GM18870 (cell line): ENCODE results near the gene NRARP.

Experiments used
- ATAC-seq: cut with Tn5 transposase; IDR thresholded peaks from one replicate; pipeline ENCODE4 v1.9.1; 2021; ENCODE audit warnings: moderate library complexity; ENCODE audit not compliant: unreplicated experiment

Gene NRARP

GRCh38 chr9:137311986-137312851, 10.1 kb upstream of the NRARP start:
- no peak for ATAC-seq

DNA sequence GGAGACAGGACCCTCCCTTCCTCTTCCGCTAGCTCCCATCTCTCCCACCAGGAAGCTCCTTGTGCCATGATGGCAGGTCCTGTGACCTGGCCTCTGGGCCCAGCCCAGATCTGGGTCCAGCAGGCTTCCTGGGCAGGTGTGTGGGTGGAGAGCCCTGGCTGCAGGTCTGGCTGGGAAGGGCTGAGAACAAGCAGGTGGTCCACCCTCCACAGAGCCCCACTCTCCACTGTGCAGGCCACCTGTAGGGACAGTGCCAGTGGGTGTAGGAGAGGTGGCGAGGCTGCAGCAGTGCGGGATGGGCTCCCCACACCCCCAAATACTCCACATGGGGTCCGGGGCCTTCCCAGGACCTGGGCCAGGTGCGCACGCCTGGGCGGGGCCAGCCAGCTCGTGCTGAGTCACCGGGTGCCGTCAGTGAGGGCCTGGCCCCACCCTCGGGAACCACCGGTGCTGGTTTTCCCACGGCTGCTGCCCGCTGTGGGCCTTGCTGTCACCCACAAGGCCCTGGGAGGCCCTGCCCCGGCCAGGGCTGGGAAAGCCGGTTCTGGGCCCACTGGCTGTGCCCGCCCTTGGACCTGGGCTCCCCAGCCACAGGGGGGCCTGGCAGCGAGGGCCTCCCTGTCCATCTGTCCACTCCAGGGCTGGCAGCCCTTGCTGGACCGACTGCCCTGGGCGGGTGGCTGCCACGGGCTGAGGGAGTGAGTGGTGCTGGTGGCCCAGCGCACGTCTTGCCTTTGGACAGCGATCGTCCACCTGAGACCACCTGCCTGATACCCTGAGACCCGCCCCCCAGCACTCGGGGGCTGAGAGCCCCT, 9.3 kb upstream of the NRARP start:
- ATAC-seq, result no peak

GRCh38 chr9:137310189-137311052, 8.3 kb upstream of the NRARP start:
- ATAC-seq, result no peak

- ATAC-seq, result no peak
Measured at GRCh38 chr9:137309368-137310188, 7.5 kb upstream of the NRARP start.

DNA sequence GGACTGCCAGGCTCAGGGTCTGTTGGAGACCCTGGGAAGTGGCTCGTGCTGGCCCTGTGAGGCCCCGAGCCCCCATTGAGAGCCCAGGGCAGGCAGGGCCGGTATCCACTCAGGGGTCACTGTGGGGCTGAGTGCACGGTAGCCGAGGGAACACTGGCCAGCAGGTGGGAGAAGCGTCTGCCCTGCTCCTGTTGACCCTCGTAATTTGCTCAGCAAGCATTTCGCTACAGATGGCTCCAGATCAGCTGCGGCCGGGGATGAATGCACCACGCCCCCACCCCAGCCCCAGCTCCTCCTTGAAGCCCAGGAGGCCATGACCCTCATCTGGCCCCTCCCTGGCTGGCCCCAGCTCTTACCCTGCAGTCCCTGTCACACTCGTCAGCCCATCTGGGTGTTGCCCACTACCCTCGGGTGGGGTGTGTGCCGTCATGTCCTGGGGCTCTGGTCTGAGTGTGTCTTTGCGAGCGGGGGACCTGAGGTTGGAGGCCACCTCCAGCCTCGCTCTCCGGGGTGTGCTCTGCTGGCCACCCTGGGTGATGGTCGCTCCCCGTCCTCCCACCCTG, 6.1 kb upstream of the NRARP start:
- ATAC-seq, result no peak

GRCh38 chr9:137307255-137308056, 5.4 kb upstream of the NRARP start:
- no peak for ATAC-seq

DNA sequence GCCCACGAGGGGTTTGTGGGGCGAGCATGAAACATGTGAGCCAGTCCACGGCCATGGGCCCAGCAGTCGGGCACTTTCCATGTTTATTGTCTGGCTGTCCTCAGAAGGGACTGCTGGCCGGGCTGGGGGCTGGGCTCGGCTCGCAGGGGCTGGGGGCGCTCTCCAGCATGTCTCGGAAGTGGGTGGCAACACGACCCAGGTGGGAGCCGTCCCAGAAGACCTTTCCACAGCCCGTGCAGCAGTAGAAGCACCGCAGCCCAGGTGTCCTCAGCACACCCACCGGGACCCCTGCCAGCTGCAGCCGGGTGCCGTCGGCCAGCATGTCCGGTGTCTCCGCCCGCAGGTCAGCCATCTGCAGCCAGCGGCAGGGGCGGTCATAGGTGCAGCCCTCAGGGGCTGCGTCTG, 4.8 kb upstream of the NRARP start:
- ATAC-seq, result no peak

DNA sequence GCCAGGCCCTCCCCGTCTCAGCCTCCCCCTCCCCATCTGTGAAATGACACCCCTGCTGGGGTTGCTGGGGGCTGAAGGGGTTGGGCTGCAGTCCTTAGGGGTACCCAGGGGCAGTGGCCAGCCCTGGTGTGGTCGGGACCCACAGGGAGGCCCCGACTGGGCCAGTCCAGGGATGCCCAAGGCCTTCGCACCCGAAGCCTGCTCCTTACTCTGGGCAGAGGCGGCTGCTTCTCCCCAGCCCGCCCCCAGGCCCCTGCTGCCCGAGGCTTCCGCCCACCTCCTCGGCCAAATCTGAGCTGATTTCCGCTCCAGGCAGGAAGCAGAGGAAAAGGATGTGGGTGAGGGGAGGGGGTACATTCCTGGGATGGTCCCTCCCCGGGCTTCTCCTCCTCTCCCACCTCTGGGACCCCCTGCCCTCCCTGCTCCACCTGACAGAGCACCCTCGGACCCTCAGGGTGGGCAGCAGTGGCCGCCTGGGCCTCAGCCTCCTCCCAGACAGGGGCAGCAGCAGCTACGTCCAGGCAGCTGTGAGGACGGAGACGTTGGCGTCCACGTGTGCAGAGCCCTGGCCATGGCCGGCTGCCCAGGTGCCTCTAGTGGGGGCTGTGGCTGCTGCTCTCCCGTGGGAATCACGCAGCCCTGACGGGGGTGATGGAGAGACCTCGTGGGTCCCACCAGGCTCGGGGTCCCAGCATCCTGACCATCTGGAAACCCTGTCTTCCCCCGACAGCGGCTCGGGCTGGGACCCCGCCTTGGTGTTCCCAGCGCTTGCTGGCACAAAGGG, 4.2 kb upstream of the NRARP start:
- ATAC-seq, result no peak

DNA sequence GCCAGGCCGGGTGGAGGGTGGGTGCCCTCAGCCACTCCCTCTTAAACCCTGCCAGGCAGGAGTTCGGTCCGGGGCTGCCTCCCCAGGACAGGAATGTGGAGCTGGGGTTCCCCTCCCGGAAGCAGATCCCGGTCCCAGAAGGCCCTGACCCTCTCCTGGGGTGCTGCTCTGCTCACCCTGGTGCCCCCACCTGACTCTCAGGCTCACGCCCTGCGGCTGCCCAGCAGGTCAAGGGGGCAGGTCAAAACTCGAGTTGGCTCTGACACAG, 3.7 kb upstream of the NRARP start:
- ATAC-seq, result no peak

GRCh38 chr9:137305060-137305797, 3.2 kb upstream of the NRARP start:
- no peak for ATAC-seq

GRCh38 chr9:137304383-137305059, 2.5 kb upstream of the NRARP start:
- ATAC-seq, result no peak

DNA sequence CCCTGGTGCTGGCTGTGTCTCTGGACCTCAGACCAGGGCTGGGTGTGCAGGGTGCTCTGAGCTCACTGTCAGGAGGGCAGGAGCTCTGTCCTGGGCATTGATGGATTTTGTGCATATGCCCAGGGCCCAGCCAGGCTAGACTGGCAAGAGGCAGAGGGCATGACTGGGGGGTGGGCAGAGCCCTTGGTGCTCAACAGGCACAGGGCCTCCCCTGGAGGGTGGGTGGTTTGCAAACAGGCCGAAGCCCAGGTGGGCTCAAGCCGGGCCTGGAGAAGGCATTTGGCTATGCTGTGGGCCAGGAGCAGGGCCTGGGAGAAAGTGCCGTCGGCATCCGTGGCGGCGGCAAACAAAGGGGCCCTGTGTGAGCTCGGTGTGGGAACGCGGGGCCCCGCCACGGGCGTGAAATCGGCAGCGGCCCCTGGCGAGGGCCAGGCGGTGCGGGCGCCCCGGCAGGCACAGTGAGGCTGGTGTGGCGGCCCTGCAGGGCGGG, 1.9 kb upstream of the NRARP start:
- no peak for ATAC-seq

DNA sequence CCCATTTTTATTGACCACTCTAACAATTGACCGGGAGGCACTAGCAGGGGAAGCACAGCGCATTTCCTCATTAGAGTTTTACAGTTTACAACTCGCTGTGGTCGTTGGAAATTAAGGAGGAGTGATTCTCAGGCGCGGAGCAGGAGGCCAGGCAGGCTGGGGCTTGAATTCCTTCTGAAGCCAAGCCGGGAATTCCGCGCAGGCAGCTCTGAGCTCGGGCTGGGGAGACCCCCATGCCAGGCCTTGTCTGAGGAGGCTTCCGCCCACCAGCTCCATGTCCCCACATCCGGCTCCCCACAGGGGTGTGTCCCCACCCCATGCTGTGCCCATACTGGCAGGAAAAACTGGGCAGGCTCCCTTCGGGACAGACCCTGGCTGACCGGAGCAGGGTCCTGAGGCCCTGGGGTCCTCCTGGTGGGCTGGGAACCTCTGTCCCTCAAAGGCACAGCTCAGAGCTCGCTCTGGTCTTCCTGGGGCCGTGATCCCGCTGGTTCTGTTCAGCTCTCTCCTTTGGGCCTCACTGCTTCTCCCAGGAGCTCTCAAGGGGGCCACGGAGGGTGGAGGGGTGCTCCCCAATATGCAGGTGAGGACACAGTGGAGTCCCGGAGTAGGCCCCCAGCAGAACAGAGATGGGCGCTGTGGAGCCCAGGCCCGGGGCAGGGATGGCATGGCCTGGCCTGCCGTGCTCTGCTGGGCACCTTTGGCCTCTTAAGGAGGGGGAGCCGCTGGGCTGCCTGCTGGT, 1.3 kb upstream of the NRARP start:
- ATAC-seq, result no peak

GRCh38 chr9:137302449-137303150, 529 bp upstream of the NRARP start:
- no peak for ATAC-seq

- no peak for ATAC-seq
Measured at GRCh38 chr9:137301081-137301947, 757 bp downstream of the NRARP start.
